Transverse colon (tissue), 4 donors: ENCODE data around the gene UGT2B15. TPM values are rescaled to one million over a fixed set of nuclear protein-coding genes. Genes with fewer than 3 reads are reported as not detected.
"Not testable (repeated sequence)": the region's sequence is repeated elsewhere in the genome, so short reads cannot be mapped to it uniquely, and the experiment has no call there.

Experiments
- DNase-seq: peaks from one replicate; pipeline ENCODE4 v3.0.0-alpha.2; 2019
- H3K27ac ChIP-seq, 4 donors: fragments of 200-600 bp; sonication (generic); 2 replicates each; pipeline ENCODE4 v1.5.1; 2016 to 2018; ENCODE audit warnings: inconsistent platforms in 4 of 4
- H3K27me3 ChIP-seq: fragments of 200-600 bp; sonication (generic); 2 replicates; pipeline ENCODE4 v1.5.1; 2017; ENCODE audit warnings: inconsistent platforms
- H3K36me3 ChIP-seq, 4 donors: fragments of 200-600 bp; sonication (generic); 2 replicates each; pipeline ENCODE4 v1.5.1; 2017 to 2019; ENCODE audit warnings: inconsistent platforms in 4 of 4
- H3K4me1 ChIP-seq, 4 donors: fragments of 200-600 bp; sonication (generic); 2 replicates each; pipeline ENCODE4 v1.5.1; 2017 to 2020; ENCODE audit warnings: inconsistent platforms in 4 of 4
- H3K4me3 ChIP-seq, 4 donors: fragments of 200-600 bp; sonication (generic); 1 replicate in 1 of 4; 2 replicates in 3 of 4; pipeline versions ENCODE4 v1.5.1 to v1.6.1; 2017 to 2019; ENCODE audit warnings: inconsistent platforms in 4 of 4
- H3K9me3 ChIP-seq, 2 donors: fragments of 200-600 bp; sonication (generic); 2 replicates each; pipeline ENCODE4 v1.5.1; 2017 to 2019; ENCODE audit warnings: inconsistent platforms in 2 of 2
- EP300 ChIP-seq: sonication (generic); formaldehyde crosslinking; IDR thresholded peaks from one replicate; pipeline ENCODE4 v1.6.1; 2017; ENCODE audit warnings: antibody characterized with exemption, low read depth
- POLR2A ChIP-seq: fragments of 450-650 bp; IDR thresholded peaks from one replicate; pipeline ENCODE4 v1.6.1; 2016; ENCODE audit warnings: antibody characterized with exemption, mild to moderate bottlenecking, moderate library complexity
- POLR2AphosphoS5 ChIP-seq, 3 donors: sonication (generic); formaldehyde crosslinking; IDR thresholded peaks; one replicate each; pipeline ENCODE4 v1.6.1; 2016; ENCODE audit warnings: antibody characterized with exemption in 3 of 3
- WGBS, 2 donors: methylation state at CpG; one replicate each; pipeline ENCODE4 v1.1.5; 2018; ENCODE audit warnings: low coverage in 1 of 2; 5-methylcytosine and 5-hydroxymethylcytosine counted together
- in situ Hi-C, 4 donors: fragments of 200-750 bp; cut with MboI; loops; one replicate each; pipeline versions ENCODE4 v1.15.0 to v1.15.1; 2017; ENCODE audit warnings: low sequenced_read_pairs in 3 of 4, low pct_ligation_motif_present in 1 of 4, low pct_unique_long_range_greater_than_20kb in 1 of 4
- intact Hi-C: fragments of 100-400 bp; cut with DNase I; formaldehyde crosslinking; loops from one replicate; pipeline ENCODE4 v1.15.1; 2023; ENCODE audit warnings: low total_unique reads
- total RNA-seq, 4 donors: library from RNA; depleted of rRNA; stranded (reverse); fragments of >200 nt; gene quantifications; one replicate each; pipeline ENCODE4 v1.1.0, GENCODE V29; 2016
- TF ChIP-seq, protein P1 (sequence below), 5 experiments: fragments of 200-600 bp in 3 of 5; fragments of 450-650 bp in 2 of 5; sonication (generic) in 3 of 5; IDR thresholded peaks; 1 replicate in 2 of 5; 2 replicates in 3 of 5; pipeline ENCODE4 v1.5.1; 2016 to 2017; ENCODE audit warnings: antibody characterized with exemption in 5 of 5, inconsistent platforms in 3 of 5, mild to moderate bottlenecking in 2 of 5, moderate library complexity in 1 of 5

Gene UGT2B15
- total RNA-seq, 4 donors from 2014 or later = 2.6 to 93.0 (median 17.6) TPM; not detected in 1

DNA sequence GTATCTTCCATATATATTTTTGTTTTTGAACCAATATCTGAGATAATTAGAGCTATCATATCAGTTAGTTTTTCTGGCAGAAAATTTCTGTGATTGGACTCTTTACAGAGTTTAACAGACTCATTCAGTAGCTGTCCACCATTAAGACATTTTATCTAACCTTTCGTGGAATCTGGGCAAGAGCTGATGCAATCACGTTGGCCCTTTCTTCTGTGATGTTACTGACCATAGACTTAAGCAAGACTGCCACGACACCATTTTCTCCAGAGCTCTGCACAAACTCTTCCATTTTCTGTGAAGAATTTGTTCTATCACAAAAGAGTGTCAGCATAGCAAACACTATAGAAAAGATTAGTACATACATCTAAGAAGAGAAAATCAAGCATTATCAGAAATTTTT lies 41.8 kb upstream of the UGT2B15 start:
- Histone ChIP-seq H3K27me3 (no peaks in the 10 kb centered on the region), H3K4me3 (no peak overlapping the region), H3K9me3 (no peaks in the 10 kb centered on the region), H3K36me3 (no peaks in the 10 kb centered on the region), H3K4me1 (no peaks in the 10 kb centered on the region), H3K27ac (no peak overlapping the region)
- no peak for DNase-seq
- TF ChIP-seq POLR2A = no peak
- no peak for TF ChIP-seq EP300
- TF ChIP-seq POLR2AphosphoS5 (IDR thresholded peaks at IDR 0.05) = no peak
- TF ChIP-seq, protein P1, sequence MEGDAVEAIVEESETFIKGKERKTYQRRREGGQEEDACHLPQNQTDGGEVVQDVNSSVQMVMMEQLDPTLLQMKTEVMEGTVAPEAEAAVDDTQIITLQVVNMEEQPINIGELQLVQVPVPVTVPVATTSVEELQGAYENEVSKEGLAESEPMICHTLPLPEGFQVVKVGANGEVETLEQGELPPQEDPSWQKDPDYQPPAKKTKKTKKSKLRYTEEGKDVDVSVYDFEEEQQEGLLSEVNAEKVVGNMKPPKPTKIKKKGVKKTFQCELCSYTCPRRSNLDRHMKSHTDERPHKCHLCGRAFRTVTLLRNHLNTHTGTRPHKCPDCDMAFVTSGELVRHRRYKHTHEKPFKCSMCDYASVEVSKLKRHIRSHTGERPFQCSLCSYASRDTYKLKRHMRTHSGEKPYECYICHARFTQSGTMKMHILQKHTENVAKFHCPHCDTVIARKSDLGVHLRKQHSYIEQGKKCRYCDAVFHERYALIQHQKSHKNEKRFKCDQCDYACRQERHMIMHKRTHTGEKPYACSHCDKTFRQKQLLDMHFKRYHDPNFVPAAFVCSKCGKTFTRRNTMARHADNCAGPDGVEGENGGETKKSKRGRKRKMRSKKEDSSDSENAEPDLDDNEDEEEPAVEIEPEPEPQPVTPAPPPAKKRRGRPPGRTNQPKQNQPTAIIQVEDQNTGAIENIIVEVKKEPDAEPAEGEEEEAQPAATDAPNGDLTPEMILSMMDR (IDR thresholded peaks at IDR 0.05) = no peak
- intact Hi-C loops (no loop called here), in situ Hi-C loops (no loop called here)
- WGBS, 2 donors = 81 to 85% methylated on average over 3 of the region's 3 CpGs

DNA sequence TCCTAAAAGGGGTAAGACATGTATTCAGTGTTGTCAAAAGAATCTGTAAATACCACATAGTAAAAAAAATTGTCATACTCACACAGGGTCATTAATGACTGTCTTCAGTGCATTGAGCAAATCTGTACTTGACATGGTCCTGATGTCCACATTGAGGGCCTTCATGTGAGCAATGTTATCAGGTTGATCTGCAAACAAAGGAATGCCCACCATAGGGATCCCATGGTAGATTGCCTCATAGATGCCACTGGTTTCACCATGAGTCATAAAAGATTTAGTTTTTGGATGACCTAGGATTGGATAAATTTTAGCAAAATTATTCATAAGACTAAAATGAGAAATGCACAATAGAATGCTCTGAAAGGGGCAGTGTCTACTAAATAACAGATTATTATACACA lies 38.1 kb upstream of the UGT2B15 start:
- no peaks in the 10 kb centered on the region for H3K9me3 ChIP-seq
- no peaks in the 10 kb centered on the region for H3K4me1 ChIP-seq
- intact Hi-C loops = no loop called here
- H3K27me3 ChIP-seq = no peaks in the 10 kb centered on the region
- TF ChIP-seq, protein P1 (IDR thresholded peaks at IDR 0.05) = no peak
- TF ChIP-seq POLR2AphosphoS5 (IDR thresholded peaks at IDR 0.05) (no peak), EP300 (no peak), POLR2A (no peak)
- DNase-seq = no peak
- in situ Hi-C loops = no loop called here
- no peak overlapping the region for H3K27ac ChIP-seq
- H3K36me3 ChIP-seq = no peaks in the 10 kb centered on the region
- no peak overlapping the region for H3K4me3 ChIP-seq

DNA sequence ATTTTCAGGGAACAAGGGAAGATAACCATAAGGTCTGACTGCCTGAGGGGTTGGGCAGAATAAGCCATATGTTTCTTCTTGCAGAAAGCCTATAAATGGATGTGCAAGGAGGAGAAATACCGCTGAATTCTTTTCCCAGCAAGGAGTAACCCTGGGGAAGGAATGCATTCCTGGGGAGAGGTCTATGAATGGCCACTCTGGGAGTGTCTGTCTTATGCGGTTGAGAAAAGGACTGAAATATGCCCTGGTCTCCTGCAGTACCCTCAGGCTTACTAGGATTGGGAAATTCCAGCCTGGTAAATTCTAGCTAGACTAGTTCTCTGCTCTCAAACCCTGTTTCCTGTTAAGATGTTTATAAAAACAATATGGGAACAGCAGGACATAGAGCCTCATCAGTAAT lies 32.7 kb upstream of the UGT2B15 start:
- H3K36me3 ChIP-seq, intact Hi-C loops, H3K9me3 ChIP-seq, H3K27me3 ChIP-seq, in situ Hi-C loops, H3K4me3 ChIP-seq, H3K27ac ChIP-seq, DNase-seq, H3K4me1 ChIP-seq: not testable (repeated sequence)
- 70 to 83% methylated on average over 2 of the region's 2 CpGs for WGBS, 2 donors

DNA sequence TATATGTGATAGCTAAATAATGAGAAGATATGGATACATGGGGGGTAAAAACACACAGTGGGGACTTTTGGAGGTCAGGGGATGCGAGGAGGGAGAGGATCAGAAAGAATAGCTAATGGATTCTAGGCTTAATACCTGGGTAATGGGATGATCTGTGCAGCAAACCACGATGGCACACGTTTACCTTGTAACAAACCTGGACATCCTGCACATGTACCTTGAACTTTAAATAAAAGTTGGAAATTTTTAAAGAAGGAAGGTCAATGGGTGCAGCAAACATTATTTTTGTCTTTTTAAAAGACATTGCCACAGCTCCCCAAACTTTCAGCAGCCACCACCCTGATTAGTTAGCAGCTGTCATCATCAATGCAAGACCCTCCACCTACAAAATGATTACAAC lies 29.7 kb upstream of the UGT2B15 start:
- DNase-seq = no peak
- TF ChIP-seq POLR2AphosphoS5 (IDR thresholded peaks at IDR 0.05) = no peak
- TF ChIP-seq, protein P1 (IDR thresholded peaks at IDR 0.05) = no peak
- no peak for TF ChIP-seq POLR2A
- TF ChIP-seq EP300 = no peak
- Histone ChIP-seq H3K27me3 (no peaks in the 10 kb centered on the region), H3K36me3 (no peaks in the 10 kb centered on the region), H3K9me3 (no peaks in the 10 kb centered on the region), H3K4me1 (peaks cover 0 to 6% (median 0%) of the 10 kb centered on the region in 4 donors), H3K27ac (no peak overlapping the region), H3K4me3 (no peak overlapping the region)
- intact Hi-C loops (no loop called here), in situ Hi-C loops (no loop called here)
- 70 to 78% methylated on average over 2 to 3 of the region's 3 CpGs for WGBS, 2 donors

DNA sequence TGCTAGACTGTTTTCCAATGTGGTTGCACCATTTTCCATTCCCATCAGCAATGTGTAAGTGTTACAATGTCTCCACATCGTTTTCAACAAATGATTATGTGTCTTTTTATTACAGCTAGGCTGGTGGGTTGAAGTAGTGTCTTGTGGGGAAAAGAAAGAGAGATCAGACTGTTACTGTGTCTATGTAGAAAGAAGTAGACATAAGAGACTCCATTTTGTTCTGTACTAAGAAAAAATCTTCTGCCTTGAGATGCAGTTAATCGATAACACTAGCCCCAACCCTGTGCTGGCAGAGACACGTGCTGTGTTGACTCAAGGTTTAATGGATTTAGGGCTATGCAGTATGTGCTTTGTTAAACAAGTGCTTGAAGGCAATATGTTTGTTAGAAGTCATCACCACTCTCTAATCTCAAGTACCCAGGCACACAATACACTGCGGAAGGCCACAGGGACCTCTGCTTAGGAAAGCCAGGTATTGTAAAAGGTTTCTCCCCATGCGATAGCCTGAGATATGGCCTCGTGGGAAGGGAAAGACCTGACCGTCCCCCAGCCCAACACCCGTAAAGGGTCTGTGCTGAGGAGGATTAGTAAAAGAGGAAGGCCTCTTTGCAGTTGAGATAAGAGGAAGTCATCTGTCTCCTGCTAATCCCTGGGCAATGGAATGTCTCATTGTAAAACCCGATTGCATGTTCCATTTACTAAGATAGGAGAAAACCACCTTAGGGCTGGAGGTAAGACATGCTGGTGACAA lies 23.0 kb upstream of the UGT2B15 start:
- H3K36me3 ChIP-seq = no peaks in the 10 kb centered on the region
- DNase-seq = no peak
- no peaks in the 10 kb centered on the region for H3K27me3 ChIP-seq
- no peak overlapping the region for H3K4me3 ChIP-seq
- in situ Hi-C loops = no loop called here
- WGBS, 2 donors = 63 to 76% methylated on average over 4 to 9 of the region's 9 CpGs
- intact Hi-C loops = no loop called here
- no peaks in the 10 kb centered on the region for H3K4me1 ChIP-seq
- TF ChIP-seq EP300 = no peak
- TF ChIP-seq, protein P1 (IDR thresholded peaks at IDR 0.05) = no peak
- no peak for TF ChIP-seq POLR2A
- no peak for TF ChIP-seq POLR2AphosphoS5 (IDR thresholded peaks at IDR 0.05)
- peaks cover 4% of the 10 kb centered on the region in 2 donors for H3K9me3 ChIP-seq
- H3K27ac ChIP-seq = no peak overlapping the region
